Effector CD4-positive, alpha-beta T cell (primary cell): Measurements from ENCODE around the gene DSCAML1.

ENCODE experiments used
- DNase-seq: peaks from one replicate; pipeline ENCODE4 v3.0.0-alpha.2; 2020

The DSCAML1 gene

GRCh38 chr11:117830674-117831351 is 33.8 kb upstream of the DSCAML1 start:
- no peak for DNase-seq

- no peak for DNase-seq
Measured at GRCh38 chr11:117830072-117830471, 33.1 kb upstream of the DSCAML1 start.

- no peak for DNase-seq
Measured at GRCh38 chr11:117829369-117829725, 32.3 kb upstream of the DSCAML1 start.

GRCh38 chr11:117828611-117829368 is 31.8 kb upstream of the DSCAML1 start:
- DNase-seq = peak; percentile 75

- DNase-seq = no peak
Measured at GRCh38 chr11:117827521-117828511, 30.8 kb upstream of the DSCAML1 start.

GRCh38 chr11:117826832-117827231 is 29.8 kb upstream of the DSCAML1 start:
- DNase-seq = no peak

- no peak for DNase-seq
Measured at GRCh38 chr11:117826190-117826570, 29.2 kb upstream of the DSCAML1 start.

GRCh38 chr11:117825538-117826189 is 28.6 kb upstream of the DSCAML1 start:
- DNase-seq = no peak

- no peak for DNase-seq
Measured at GRCh38 chr11:117824571-117825537, 27.8 kb upstream of the DSCAML1 start, which contains the start of gene FXYD2. Gene FXYD2, minus strand, starts transcription at chr11:117824744. Its CDS starts 66 bp downstream, at chr11:117824678.

- no peak for DNase-seq
Measured at GRCh38 chr11:117823946-117824420, 27.0 kb upstream of the DSCAML1 start.

GRCh38 chr11:117823294-117823945 is 26.4 kb upstream of the DSCAML1 start:
- no peak for DNase-seq

- DNase-seq = peak; percentile 42
Measured at GRCh38 chr11:117822074-117823033, 25.3 kb upstream of the DSCAML1 start.

GRCh38 chr11:117821431-117821830 is 24.4 kb upstream of the DSCAML1 start:
- DNase-seq = no peak

- no peak for DNase-seq
Measured at GRCh38 chr11:117820516-117820915, 23.5 kb upstream of the DSCAML1 start.

- no peak for DNase-seq
Measured at GRCh38 chr11:117820071-117820470, 23.1 kb upstream of the DSCAML1 start.

GRCh38 chr11:117819096-117820040 is 22.4 kb upstream of the DSCAML1 start:
- DNase-seq = no peak

- peak; percentile 18 for DNase-seq
Measured at GRCh38 chr11:117818041-117818873, 21.2 kb upstream of the DSCAML1 start.
